Thyroid gland (tissue), 4 donors: ENCODE results near the gene HSPA6.

Experiments
- CTCF ChIP-seq, 6 experiments: fragments of 200-600 bp in 3 of 6; fragments of 450-650 bp in 3 of 6; sonication (generic) in 3 of 6; IDR thresholded peaks; one replicate each; pipeline ENCODE4 v1.5.1; 2016 to 2019; ENCODE audit warnings: antibody characterized with exemption in 6 of 6, mild to moderate bottlenecking in 2 of 6, inconsistent platforms in 1 of 6, moderate library complexity in 1 of 6
- POLR2A ChIP-seq, 2 donors: fragments of 450-650 bp; IDR thresholded peaks; one replicate each; pipeline ENCODE4 v1.6.1; 2017; ENCODE audit warnings: antibody characterized with exemption in 2 of 2, mild to moderate bottlenecking in 2 of 2, moderate library complexity in 1 of 2

GRCh38 chr1:161495490-161495889, 28.9 kb upstream of the HSPA6 start:
- no peak for TF ChIP-seq CTCF (IDR thresholded peaks at IDR 0.05)
- TF ChIP-seq POLR2A (IDR thresholded peaks at IDR 0.05), result no peak
